Left lung (tissue), 10 donors: Measurements from ENCODE around the gene ANKS1A. TPM values are rescaled to one million over a fixed set of nuclear protein-coding genes. Genes with fewer than 3 reads are reported as not detected.

Experiments used
- ATAC-seq: fragments of 200-7000 bp; cut with Tn5 transposase; one replicate; pipeline ENCODE4 v1.9.1; 2020; ENCODE audit warnings: moderate library complexity
- DNase-seq, 4 donors: peaks; one replicate each; pipeline ENCODE4 v3.0.0-alpha.2; 2013 to 2020
- H3K27ac ChIP-seq, 2 donors: fragments of 200-600 bp; sonication (generic) in 1 of 2; one replicate each; pipeline versions ENCODE4 v1.5.0 to v1.8.0; 2020 to 2021
- H3K27me3 ChIP-seq, 2 donors: fragments of 200-600 bp; sonication (generic) in 1 of 2; one replicate each; pipeline versions ENCODE4 v1.5.0 to v1.8.0; 2020 to 2021
- H3K36me3 ChIP-seq, 2 donors: fragments of 200-600 bp; sonication (generic) in 1 of 2; one replicate each; pipeline versions ENCODE4 v1.5.0 to v1.8.0; 2020 to 2021
- H3K4me1 ChIP-seq, 2 donors: fragments of 200-600 bp; one replicate each; pipeline ENCODE4 v1.8.0; 2021
- H3K4me3 ChIP-seq, 2 donors: fragments of 200-600 bp; sonication (generic) in 1 of 2; one replicate each; pipeline versions ENCODE4 v1.5.0 to v1.8.0; 2020 to 2021; ENCODE audit warnings: mild to moderate bottlenecking in 1 of 2
- H3K9me3 ChIP-seq, 2 donors: fragments of 200-600 bp; sonication (generic) in 1 of 2; one replicate each; pipeline versions ENCODE4 v1.5.0 to v1.8.0; 2020 to 2021
- intact Hi-C, 2 donors: fragments of 100-400 bp; cut with DNase I; formaldehyde crosslinking; loops; one replicate each; pipeline versions ENCODE4 v1.11.2 to v1.14.2; 2022
- polyA plus RNA-seq, 6 donors: library from polyadenylated mRNA; unstranded; fragments of 120-200 nt; gene quantifications; one replicate each; pipeline ENCODE4 v1.2.1, GENCODE V29; 2013; ENCODE audit not compliant: insufficient read length in 6 of 6
- total RNA-seq, 2 donors: library from RNA; stranded (reverse); fragmentation: NEBNext Ultra II Directional; extraction: Animal tissue kit (Norgen Biotek cat#: 25700); gene quantifications; one replicate each; pipeline ENCODE4 v1.2.1, GENCODE V29; 2021
- TF ChIP-seq, protein P1 (sequence below), 2 donors: fragments of 200-600 bp; sonication (generic) in 1 of 2; IDR thresholded peaks; one replicate each; pipeline versions ENCODE4 v1.5.0 to v1.8.0; 2021; ENCODE audit warnings: antibody characterized with exemption in 2 of 2
- donor health status: DM: no; HTN: yes; CAD: no.
- donor health status: DM: no; HTN: no; CAD: no.

The ANKS1A gene
- total and polyA plus RNA-seq, 8 donors, result 23.0 to 45.4 (median 26.4) TPM

- no peak overlapping the region for H3K4me3 ChIP-seq
- ATAC-seq (no peak), DNase-seq (no peak)
- peaks cover 0 to 82% of the 10 kb centered on the region in 2 donors for H3K36me3 ChIP-seq
- TF ChIP-seq, protein P1, sequence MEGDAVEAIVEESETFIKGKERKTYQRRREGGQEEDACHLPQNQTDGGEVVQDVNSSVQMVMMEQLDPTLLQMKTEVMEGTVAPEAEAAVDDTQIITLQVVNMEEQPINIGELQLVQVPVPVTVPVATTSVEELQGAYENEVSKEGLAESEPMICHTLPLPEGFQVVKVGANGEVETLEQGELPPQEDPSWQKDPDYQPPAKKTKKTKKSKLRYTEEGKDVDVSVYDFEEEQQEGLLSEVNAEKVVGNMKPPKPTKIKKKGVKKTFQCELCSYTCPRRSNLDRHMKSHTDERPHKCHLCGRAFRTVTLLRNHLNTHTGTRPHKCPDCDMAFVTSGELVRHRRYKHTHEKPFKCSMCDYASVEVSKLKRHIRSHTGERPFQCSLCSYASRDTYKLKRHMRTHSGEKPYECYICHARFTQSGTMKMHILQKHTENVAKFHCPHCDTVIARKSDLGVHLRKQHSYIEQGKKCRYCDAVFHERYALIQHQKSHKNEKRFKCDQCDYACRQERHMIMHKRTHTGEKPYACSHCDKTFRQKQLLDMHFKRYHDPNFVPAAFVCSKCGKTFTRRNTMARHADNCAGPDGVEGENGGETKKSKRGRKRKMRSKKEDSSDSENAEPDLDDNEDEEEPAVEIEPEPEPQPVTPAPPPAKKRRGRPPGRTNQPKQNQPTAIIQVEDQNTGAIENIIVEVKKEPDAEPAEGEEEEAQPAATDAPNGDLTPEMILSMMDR (IDR thresholded peaks at IDR 0.05), result no peak
- H3K9me3 ChIP-seq, result no peaks in the 10 kb centered on the region
- no peaks in the 10 kb centered on the region for H3K27me3 ChIP-seq
- H3K4me1 ChIP-seq, result no peaks in the 10 kb centered on the region
- no peak overlapping the region for H3K27ac ChIP-seq
- intact Hi-C loops, result no loop called here
Measured at GRCh38 chr6:34855463-34855862, 33.6 kb upstream of the ANKS1A start.

- H3K4me1 ChIP-seq, result no peaks in the 10 kb centered on the region
- ATAC-seq, result no peak
- no peak for DNase-seq
- H3K27ac ChIP-seq, result no peak overlapping the region
- H3K4me3 ChIP-seq, result no peak overlapping the region
- peaks cover 0 to 83% of the 10 kb centered on the region in 2 donors for H3K36me3 ChIP-seq
- no peaks in the 10 kb centered on the region for H3K27me3 ChIP-seq
- intact Hi-C loops, result no loop called here
- TF ChIP-seq, protein P1 (IDR thresholded peaks at IDR 0.05), result no peak
- H3K9me3 ChIP-seq, result no peaks in the 10 kb centered on the region
Measured at GRCh38 chr6:34858681-34859080, 30.4 kb upstream of the ANKS1A start.

DNA sequence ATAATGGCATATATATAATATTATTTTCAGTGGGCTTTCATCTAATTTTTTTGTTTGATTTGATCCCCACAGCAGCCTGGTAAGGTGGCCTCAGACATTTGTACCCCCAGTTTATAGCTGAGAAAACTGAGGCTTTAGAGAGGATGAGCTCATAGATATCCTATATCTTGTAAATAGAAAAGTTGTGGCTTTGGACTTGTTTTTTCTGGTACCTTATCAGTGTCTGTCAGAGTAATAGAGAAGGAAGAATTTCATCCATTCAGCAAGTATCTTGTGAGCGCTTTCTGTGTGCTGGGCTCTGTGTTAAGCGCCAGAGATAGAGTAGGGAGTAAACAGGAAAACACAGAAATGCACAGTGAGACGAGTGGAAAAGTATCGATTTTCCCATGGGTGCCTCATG lies 29.1 kb upstream of the ANKS1A start:
- TF ChIP-seq, protein P1 (IDR thresholded peaks at IDR 0.05), result no peak

DNA sequence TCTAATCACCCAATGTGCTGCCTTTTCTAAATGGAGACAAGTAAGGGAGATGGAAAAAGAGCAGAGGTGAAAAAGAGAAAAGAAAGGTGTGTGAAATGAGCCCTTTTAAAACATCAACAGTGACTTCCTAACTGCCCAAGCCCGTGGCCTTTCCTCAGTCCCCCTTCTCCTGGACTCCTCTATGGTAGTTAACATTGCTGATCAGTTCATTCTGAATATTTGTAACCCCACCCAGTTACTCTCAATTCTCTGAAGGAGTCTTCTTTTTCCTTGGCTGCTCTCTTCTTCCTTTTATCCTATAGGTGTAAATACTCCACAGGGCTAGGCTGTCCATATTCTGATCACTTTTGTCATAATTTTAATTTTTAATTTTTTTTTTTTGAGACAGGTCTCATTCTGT lies 28.3 kb upstream of the ANKS1A start:
- TF ChIP-seq, protein P1 (IDR thresholded peaks at IDR 0.05), result no peak
- no peak for DNase-seq
- intact Hi-C loops, result no loop called here
- Histone ChIP-seq H3K4me1 (no peaks in the 10 kb centered on the region), H3K27ac (no peak overlapping the region), H3K9me3 (no peaks in the 10 kb centered on the region), H3K27me3 (no peaks in the 10 kb centered on the region), H3K4me3 (no peak overlapping the region), H3K36me3 (peaks cover 0 to 87% of the 10 kb centered on the region in 2 donors)
- no peak for ATAC-seq

More for the DNA sequence above, 29.1 kb upstream of the ANKS1A start:
- intact Hi-C loops, result no loop called here
- no peak overlapping the region for H3K4me3 ChIP-seq
- H3K36me3 ChIP-seq, result peaks cover 0 to 87% of the 10 kb centered on the region in 2 donors
- H3K27ac ChIP-seq, result no peak overlapping the region
- H3K27me3 ChIP-seq, result no peaks in the 10 kb centered on the region
- H3K4me1 ChIP-seq, result no peaks in the 10 kb centered on the region
- DNase-seq (no peak), ATAC-seq (no peak)
- no peaks in the 10 kb centered on the region for H3K9me3 ChIP-seq

DNA sequence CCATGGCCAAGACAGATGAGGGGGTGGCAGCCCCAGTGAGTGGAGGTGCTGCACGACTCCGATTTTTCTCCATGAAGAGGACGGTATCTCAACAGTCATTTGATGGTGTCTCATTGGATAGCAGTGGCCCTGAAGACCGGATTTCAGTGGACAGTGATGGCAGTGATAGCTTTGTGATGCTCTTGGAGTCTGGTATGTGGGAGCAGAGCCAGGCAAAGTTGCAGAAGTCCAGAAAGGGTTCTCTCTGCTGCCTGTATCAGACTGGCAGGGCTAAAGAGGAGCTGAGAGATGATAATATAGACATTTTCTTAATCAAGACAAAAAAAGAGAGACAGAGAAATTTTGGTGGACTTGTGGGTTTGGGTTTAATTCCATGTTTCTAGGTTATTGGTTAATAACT lies 25.0 kb upstream of the ANKS1A start:
- peaks cover 0 to 76% of the 10 kb centered on the region in 2 donors for H3K36me3 ChIP-seq
- no peak overlapping the region for H3K27ac ChIP-seq
- ATAC-seq (no peak), DNase-seq (no peak)
- no peak overlapping the region for H3K4me3 ChIP-seq
- TF ChIP-seq, protein P1 (IDR thresholded peaks at IDR 0.05), result no peak
- no peaks in the 10 kb centered on the region for H3K9me3 ChIP-seq
- intact Hi-C loops, result no loop called here
- no peaks in the 10 kb centered on the region for H3K4me1 ChIP-seq
- H3K27me3 ChIP-seq, result no peaks in the 10 kb centered on the region
